Left ventricle myocardium inferior (tissue), 1 donor: ENCODE measurements around the gene MIB1. TPM values are rescaled to one million over a fixed set of nuclear protein-coding genes. Genes with fewer than 3 reads are reported as not detected.

Source experiments
- DNase-seq: peaks from one replicate; pipeline ENCODE4 v3.0.0-alpha.2; 2020
- H3K27ac ChIP-seq: fragments of 200-600 bp; replicated peaks from 2 replicates; pipeline ENCODE4 v1.8.0; 2021
- H3K27me3 ChIP-seq: fragments of 200-600 bp; 2 replicates; pipeline ENCODE4 v1.8.0; 2021; ENCODE audit warnings: low read depth
- H3K36me3 ChIP-seq: fragments of 200-600 bp; 2 replicates; pipeline ENCODE4 v1.8.0; 2021
- H3K4me1 ChIP-seq: fragments of 200-600 bp; 2 replicates; pipeline ENCODE4 v1.8.0; 2021
- H3K4me3 ChIP-seq: fragments of 200-600 bp; 2 replicates; pipeline ENCODE4 v1.8.0; 2021; ENCODE audit warnings: mild to moderate bottlenecking, moderate library complexity
- H3K9me3 ChIP-seq: fragments of 200-600 bp; replicated peaks from 2 replicates; pipeline ENCODE4 v1.8.0; 2021
- intact Hi-C: fragments of 100-400 bp; cut with micrococcal nuclease; formaldehyde crosslinking; loops from one replicate; pipeline ENCODE4 v1.11.0; 2022
- total RNA-seq: library from RNA; stranded (reverse); fragmentation: NEBNext Ultra II Directional; extraction: Animal tissue kit (Norgen Biotek cat#: 25700); gene quantifications from one replicate; pipeline ENCODE4 v1.2.1, GENCODE V29; 2021
- TF ChIP-seq, protein P1 (sequence below): fragments of 200-600 bp; IDR thresholded peaks from 2 replicates; pipeline ENCODE4 v1.8.0; 2021; ENCODE audit warnings: antibody characterized with exemption, mild to moderate bottlenecking, borderline replicate concordance
- donor health status: DM: no; HTN: yes; CAD: no; lungs with severe emphysema.

MIB1 gene
- total RNA-seq, 1 donor from 2014 or later = 19.5 TPM

DNA sequence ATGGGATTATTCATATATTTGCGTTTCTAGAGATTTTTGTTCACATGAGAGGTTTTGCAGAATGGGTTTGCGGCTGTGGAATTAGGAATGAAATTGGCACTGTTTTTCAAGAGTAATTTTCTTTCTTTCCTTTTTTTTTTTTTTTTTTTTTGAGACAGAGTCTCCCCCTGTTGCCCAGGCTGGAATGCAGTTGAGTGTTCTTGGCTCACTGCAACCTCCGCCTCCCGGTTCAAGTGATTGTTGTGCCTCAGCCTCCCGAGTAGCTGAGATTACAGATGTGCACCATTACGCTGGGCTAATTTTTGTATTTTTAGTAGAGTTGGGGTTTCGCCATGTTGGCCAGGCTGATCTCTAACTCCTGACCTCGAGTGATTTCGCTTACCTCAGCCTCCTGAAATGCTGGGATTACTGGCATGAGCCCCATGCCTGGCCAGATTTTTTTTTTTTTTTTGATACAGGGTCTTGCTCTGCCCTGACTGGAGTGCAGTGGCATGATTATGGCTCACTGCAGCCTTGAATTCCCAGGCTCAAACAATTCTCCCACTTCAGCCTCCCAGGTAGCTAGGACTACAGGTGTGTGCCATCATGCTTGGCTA lies 65.3 kb downstream of the MIB1 start:
- Histone ChIP-seq H3K4me1 (peaks cover 10% of the 10 kb centered on the region), H3K27me3 (no peaks in the 10 kb centered on the region), H3K27ac (no peak overlapping the region), H3K4me3 (no peak overlapping the region), H3K36me3 (peaks cover 50% of the 10 kb centered on the region), H3K9me3 (peaks cover 6% of the 10 kb centered on the region)
- no peak for DNase-seq
- intact Hi-C loops = no loop called here
- TF ChIP-seq, protein P1, sequence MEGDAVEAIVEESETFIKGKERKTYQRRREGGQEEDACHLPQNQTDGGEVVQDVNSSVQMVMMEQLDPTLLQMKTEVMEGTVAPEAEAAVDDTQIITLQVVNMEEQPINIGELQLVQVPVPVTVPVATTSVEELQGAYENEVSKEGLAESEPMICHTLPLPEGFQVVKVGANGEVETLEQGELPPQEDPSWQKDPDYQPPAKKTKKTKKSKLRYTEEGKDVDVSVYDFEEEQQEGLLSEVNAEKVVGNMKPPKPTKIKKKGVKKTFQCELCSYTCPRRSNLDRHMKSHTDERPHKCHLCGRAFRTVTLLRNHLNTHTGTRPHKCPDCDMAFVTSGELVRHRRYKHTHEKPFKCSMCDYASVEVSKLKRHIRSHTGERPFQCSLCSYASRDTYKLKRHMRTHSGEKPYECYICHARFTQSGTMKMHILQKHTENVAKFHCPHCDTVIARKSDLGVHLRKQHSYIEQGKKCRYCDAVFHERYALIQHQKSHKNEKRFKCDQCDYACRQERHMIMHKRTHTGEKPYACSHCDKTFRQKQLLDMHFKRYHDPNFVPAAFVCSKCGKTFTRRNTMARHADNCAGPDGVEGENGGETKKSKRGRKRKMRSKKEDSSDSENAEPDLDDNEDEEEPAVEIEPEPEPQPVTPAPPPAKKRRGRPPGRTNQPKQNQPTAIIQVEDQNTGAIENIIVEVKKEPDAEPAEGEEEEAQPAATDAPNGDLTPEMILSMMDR = no peak

DNA sequence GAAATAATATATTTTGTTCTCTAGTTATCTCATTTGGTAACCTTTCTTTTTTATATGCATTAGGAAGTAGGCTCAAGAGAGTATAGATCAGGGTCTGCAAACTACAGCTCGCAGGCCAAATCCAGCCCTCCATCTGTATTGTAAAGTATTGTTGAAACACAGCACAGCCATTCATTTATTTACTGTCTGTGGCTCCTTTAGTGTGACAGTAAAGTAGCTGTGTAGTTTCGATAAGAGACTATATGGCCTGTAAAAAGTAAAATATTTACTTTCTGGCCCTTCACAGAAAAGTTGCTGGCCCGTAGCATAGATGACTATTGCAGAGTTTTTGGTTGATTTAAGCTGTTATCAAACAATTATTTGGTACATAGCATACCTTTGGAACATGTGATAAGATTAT lies 67.6 kb downstream of the MIB1 start:
- no peak overlapping the region for H3K4me3 ChIP-seq
- intact Hi-C loops = no loop called here
- peaks cover 6% of the 10 kb centered on the region for H3K9me3 ChIP-seq
- H3K27me3 ChIP-seq = no peaks in the 10 kb centered on the region
- H3K27ac ChIP-seq = no peak overlapping the region
- H3K36me3 ChIP-seq = peaks cover 50% of the 10 kb centered on the region
- TF ChIP-seq, protein P1 = no peak
- H3K4me1 ChIP-seq = peaks cover 5% of the 10 kb centered on the region
- no peak for DNase-seq

DNA sequence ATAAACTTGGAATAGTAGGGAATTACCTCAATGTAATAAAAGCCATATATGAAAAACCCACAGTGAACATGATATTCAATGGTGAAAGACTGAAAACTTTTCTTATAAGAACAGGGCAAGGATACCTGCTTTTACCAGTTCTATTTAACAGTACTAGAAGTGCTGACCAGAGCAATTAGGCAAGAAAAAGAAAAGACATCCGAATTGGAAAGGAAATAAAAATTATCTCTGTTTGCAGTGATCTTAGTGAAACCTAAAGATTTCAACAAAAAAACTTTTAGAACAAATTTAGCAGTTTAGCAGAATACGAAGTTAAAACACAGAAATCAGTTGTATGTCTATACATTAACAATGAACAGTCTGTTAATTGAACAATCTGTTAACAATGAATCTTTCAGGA lies 69.1 kb downstream of the MIB1 start:
- H3K36me3 ChIP-seq = peaks cover 41% of the 10 kb centered on the region
- intact Hi-C loops = no loop called here
- TF ChIP-seq, protein P1 = no peak

DNA sequence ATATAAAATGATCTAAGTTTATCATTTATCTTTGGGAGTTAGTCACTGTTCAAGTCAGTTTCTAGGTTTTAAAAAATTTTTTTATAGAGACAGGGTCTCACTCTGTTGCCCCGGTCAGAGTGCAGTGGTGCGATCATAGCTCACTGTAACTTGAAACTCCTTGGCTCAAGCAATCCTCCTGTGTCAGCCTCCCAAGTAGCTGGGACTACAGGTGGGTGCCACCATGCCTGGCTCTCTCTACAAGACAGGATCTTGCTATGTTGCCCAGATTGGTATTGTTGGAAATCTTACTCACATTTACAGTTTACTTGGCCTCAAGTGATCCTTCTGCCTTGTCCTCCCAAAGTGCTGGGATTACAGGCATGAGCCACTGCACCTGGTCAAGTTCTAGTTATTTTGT lies 74.5 kb downstream of the MIB1 start:
- H3K36me3 ChIP-seq = peaks cover 28% of the 10 kb centered on the region
- H3K27ac ChIP-seq = no peak overlapping the region
- H3K4me3 ChIP-seq = no peak overlapping the region
- intact Hi-C loops = no loop called here
- H3K9me3 ChIP-seq = no peaks in the 10 kb centered on the region
- no peaks in the 10 kb centered on the region for H3K27me3 ChIP-seq
- H3K4me1 ChIP-seq = no peaks in the 10 kb centered on the region
- TF ChIP-seq, protein P1 = no peak
- no peak for DNase-seq

More for the DNA sequence above, 69.1 kb downstream of the MIB1 start:
- H3K27me3 ChIP-seq = no peaks in the 10 kb centered on the region
- peaks cover 5% of the 10 kb centered on the region for H3K4me1 ChIP-seq
- DNase-seq = no peak
- peaks cover 6% of the 10 kb centered on the region for H3K9me3 ChIP-seq
- no peak overlapping the region for H3K4me3 ChIP-seq
- H3K27ac ChIP-seq = no peak overlapping the region

DNA sequence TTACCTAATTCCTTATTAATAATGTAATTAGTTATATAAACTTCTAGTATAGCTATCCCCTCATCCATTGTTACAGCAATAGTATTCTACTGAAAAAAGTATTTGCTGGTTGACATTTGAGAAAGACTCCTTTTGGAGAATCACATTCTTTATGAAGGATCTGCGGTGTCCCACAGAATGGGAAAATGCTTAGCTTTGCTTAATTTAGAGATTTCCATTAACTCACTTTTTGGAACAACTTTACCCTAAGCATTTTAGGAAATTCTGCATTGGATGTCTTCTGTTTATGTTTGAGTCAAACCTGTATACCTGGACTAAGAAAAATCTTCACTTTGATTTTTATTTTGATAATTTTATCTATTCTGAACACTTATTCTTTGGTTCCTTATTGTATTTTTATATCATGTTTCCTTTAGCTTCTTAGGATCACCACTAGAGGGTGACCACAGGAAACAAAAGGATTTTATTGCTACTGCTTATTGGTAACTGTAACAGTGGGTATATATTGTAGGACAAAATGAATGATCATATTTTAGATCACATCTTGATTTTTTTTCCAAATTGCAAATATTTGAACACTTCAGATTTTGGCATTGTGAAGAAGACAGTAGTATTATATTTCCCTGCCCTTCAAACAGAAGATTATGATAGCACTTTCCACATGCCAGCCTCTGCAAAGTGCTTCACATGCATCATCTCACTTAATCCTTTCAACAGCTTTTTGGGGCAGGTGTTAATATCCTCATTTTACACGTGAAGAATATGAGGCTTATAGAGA lies 79.6 kb downstream of the MIB1 start:
- Histone ChIP-seq H3K27ac (no peak overlapping the region), H3K36me3 (peaks cover 23% of the 10 kb centered on the region), H3K4me3 (no peak overlapping the region), H3K9me3 (no peaks in the 10 kb centered on the region), H3K4me1 (no peaks in the 10 kb centered on the region), H3K27me3 (no peaks in the 10 kb centered on the region)
- DNase-seq = no peak
- TF ChIP-seq, protein P1 = peak; percentile 69
- intact Hi-C loops = no loop called here
